ENCODE measurements around the gene ACOT7.

The ACOT7 gene

DNA sequence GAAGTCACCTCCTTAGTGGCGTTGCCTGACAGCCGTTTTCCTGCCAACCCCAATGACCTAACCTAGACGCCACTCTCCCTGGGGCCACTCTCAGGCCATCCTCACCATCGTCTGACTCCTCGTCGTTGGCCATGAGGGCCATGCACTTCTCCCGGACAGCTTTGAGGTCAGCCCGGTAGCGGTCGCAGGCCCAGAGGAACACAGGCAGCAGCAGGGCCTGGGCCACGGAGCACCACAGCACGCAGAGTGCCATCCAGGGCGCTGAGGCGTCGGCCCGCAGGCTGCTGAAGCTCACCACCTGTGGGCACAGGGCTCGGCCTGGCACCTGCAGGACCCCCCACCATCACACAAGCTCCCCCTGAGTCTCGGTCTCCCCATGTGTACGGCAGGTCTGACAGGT is 142.3 kb downstream of the ACOT7 start:
- H3K27ac ChIP-seq: no peak overlapping the region
- no peak overlapping the region for H3K4me3 ChIP-seq (ENCODE audit: low read depth, low read length)
- TF ChIP-seq, protein P1, sequence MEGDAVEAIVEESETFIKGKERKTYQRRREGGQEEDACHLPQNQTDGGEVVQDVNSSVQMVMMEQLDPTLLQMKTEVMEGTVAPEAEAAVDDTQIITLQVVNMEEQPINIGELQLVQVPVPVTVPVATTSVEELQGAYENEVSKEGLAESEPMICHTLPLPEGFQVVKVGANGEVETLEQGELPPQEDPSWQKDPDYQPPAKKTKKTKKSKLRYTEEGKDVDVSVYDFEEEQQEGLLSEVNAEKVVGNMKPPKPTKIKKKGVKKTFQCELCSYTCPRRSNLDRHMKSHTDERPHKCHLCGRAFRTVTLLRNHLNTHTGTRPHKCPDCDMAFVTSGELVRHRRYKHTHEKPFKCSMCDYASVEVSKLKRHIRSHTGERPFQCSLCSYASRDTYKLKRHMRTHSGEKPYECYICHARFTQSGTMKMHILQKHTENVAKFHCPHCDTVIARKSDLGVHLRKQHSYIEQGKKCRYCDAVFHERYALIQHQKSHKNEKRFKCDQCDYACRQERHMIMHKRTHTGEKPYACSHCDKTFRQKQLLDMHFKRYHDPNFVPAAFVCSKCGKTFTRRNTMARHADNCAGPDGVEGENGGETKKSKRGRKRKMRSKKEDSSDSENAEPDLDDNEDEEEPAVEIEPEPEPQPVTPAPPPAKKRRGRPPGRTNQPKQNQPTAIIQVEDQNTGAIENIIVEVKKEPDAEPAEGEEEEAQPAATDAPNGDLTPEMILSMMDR (IDR thresholded peaks at IDR 0.05; ENCODE audit: low read depth, low read length, missing control alignments): no peak
- H3K36me3 ChIP-seq (replicated peaks): no peaks in the 10 kb centered on the region
- in situ Hi-C loops (cut with HindIII; ENCODE audit: low pct_ligation_motif_present, low sequenced_read_pairs): no loop called here
- DNase-seq: no peak
- H3K27me3 ChIP-seq (replicated peaks): peaks cover 20% of the 10 kb centered on the region

DNA sequence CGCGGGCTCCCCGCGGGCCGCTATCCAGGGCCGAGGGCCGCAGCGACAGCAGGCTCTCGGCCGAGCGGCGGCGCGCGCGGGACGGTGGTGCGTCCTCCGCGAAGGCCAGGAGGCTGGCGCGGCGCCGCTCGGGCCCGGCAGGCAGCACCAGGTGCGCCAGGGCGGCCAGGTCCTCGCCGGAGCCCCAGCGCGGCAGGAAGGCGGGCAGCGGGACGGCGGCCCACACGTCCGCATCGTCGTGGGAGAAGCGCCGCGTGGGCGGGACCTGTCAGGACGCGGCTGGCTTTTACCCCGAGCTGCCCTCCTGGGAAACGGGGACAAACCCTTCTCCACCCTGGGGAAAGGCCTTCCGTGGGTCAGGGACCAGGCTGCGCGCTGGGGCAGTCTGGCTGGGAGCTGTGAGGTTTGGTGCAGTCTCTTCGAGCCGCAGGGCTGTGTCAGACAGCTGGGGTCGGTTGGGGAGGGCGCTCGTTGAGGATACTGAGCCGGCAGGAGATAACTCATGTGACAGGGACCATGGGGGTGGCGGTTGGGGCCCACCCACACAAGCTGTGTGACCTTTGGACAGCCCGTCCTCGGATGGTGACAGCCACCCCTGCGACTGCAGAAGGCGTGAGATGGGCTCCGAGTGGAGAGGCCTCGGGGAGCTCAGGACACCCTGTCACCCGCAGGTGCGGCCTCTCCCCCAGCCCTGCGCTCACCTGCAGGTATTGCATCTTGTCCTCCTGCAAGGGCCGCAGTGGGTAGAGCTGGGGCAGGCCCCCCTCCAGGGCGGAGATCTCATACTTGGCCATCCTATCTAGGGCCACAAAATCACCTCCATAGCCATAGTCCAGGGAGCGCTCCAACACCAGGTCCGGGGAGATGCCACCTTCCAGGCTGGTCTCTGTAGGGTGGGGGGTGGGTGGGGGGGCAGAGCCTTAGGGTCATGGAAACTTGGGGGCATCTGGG is 143.6 kb downstream of the ACOT7 start:
- no peak overlapping the region for H3K4me3 ChIP-seq (ENCODE audit: low read depth, low read length)
- TF ChIP-seq, protein P1 (IDR thresholded peaks at IDR 0.05; ENCODE audit: low read depth, low read length, missing control alignments): no peak
- in situ Hi-C loops (cut with HindIII; ENCODE audit: low pct_ligation_motif_present, low sequenced_read_pairs): no loop called here
- H3K36me3 ChIP-seq (replicated peaks): no peaks in the 10 kb centered on the region
- no peak for DNase-seq
- H3K27ac ChIP-seq: no peak overlapping the region
- H3K27me3 ChIP-seq (replicated peaks): peaks cover 20% of the 10 kb centered on the region

DNA sequence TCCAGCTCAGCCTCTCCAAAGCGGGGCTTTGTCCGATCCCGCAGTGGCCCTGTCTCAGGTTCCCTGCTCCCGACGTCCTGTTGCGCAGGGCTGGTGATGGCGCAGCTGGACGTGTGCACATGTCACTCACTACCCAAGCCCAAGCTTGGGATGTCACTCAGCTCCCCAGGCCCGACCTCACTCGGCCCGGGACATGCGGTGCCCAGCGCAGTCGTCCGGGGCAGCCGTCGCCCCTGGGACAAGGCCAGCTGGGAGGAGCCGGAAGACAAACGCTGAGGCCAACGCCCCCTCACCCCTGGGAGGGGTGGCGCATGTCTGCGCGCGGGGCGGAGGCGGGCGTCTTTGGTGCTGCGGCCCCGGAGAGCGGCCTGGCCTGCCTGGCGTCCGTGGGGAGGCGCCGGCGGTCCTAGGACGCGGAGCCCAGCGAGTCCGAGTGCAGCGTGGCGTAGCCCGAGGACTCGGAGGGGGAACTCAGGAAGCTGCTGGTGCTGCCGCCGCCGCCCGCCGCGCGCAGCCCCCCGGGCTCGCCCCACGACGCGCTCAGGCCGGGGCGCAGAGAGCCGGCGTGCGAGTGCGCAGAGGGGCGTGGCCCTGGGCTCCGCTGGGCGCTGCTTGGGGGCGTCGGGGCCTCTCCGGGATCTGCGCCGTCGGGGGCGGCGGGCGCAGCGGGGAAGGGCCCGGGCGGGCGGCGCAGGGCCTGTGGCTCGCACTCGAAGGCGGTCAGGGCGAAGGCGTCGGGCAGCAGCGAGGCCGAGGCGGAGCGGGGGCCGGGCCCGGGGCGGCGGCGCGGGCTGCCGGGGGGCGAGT is 144.4 kb downstream of the ACOT7 start:
- no peak for DNase-seq
- Histone ChIP-seq H3K36me3 (replicated peaks) (no peaks in the 10 kb centered on the region), H3K27me3 (replicated peaks) (peaks cover 26% of the 10 kb centered on the region), H3K27ac (no peak overlapping the region), H3K4me3 (ENCODE audit: low read depth, low read length) (no peak overlapping the region)
- TF ChIP-seq, protein P1 (IDR thresholded peaks at IDR 0.05; ENCODE audit: low read depth, low read length, missing control alignments): no peak
- in situ Hi-C loops (cut with HindIII; ENCODE audit: low pct_ligation_motif_present, low sequenced_read_pairs): no loop called here

DNA sequence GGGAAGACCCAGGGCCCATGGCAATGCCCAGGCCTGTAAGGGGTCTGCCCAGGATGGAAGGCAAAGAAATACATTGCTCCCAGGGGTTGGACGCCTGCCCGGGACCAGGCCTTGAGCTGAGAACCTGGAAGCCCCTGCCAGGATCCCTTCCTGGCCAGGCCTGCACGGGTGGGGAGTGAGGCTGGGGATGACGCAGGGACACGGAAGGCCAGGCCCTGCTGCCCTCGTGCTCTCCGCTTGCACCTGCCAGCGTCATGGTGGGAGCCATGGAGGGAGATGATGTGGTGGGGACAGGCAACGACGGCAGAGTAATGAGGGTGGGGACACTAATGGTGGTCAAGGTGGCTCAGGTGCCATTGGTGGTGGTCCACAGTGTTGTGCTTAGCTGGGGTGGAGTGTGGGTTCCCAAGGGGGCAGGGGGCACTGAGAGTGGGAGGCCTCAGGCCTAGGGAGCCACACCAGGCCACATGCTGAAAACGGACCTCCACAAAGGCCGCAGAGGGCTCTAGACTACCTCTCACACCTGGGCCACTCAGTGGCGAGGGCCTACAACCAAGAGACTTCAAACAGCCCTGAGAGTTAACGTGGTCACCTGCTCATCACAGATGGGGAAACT is 145.3 kb downstream of the ACOT7 start:
- no peak for DNase-seq
- no peak overlapping the region for H3K4me3 ChIP-seq (ENCODE audit: low read depth, low read length)
- H3K36me3 ChIP-seq (replicated peaks): no peaks in the 10 kb centered on the region
- no peak overlapping the region for H3K27ac ChIP-seq
- peaks cover 33% of the 10 kb centered on the region for H3K27me3 ChIP-seq (replicated peaks)
- in situ Hi-C loops (cut with HindIII; ENCODE audit: low pct_ligation_motif_present, low sequenced_read_pairs): no loop called here
- TF ChIP-seq, protein P1 (IDR thresholded peaks at IDR 0.05; ENCODE audit: low read depth, low read length, missing control alignments): no peak

DNA sequence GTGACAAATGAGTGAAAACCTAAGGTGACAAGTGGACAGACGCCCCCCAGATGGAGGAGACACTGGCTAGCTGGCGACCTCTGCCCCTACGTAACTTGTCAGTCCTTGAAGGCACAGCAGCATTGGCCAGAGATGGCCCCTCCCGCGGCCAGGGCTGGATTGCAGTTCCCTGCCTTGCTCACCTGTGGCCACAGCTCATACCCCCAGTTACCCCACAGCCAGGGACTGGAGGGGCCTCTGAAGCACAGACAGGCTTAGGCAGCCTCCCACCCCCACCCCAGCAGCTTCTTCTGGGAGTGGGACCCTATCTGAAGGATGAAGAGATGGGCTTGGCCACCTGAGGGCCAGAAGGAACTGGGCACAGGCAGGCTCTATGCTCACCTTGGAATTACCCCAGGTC is 145.9 kb downstream of the ACOT7 start:
- TF ChIP-seq, protein P1 (IDR thresholded peaks at IDR 0.05; ENCODE audit: low read depth, low read length, missing control alignments): no peak
- Histone ChIP-seq H3K27ac (no peak overlapping the region), H3K36me3 (replicated peaks) (no peaks in the 10 kb centered on the region), H3K4me3 (ENCODE audit: low read depth, low read length) (no peak overlapping the region), H3K27me3 (replicated peaks) (peaks cover 39% of the 10 kb centered on the region)
- DNase-seq: no peak
- in situ Hi-C loops (cut with HindIII; ENCODE audit: low pct_ligation_motif_present, low sequenced_read_pairs): no loop called here
